IMR-90 (cell line): ENCODE measurements around the gene HLA-C. TPM values are rescaled to one million over a fixed set of nuclear protein-coding genes. Genes with fewer than 3 reads are reported as not detected.

ENCODE experiments used
- ATAC-seq: fragments of 200-7000 bp; cut with Tn5 transposase; 2 replicates; pipeline ENCODE4 v1.9.1; 2020; ENCODE audit warnings: low read depth, mild to moderate bottlenecking, moderate library complexity
- BruUV-seq: library from RNA; stranded (reverse); fragments of 400-500 nt; replicated peaks from 2 replicates; lab custom pipeline; 2021; lab: Mats Ljungman, UMichigan
- CTCF ChIA-PET: fragments of 300-600 bp; formaldehyde crosslinking; extraction: SDS; loops from one replicate; lab custom pipeline; 2021; ENCODE audit warnings: antibody characterized with exemption; lab: Yijun Ruan, JAX
- POLR2A ChIA-PET: fragments of 300-600 bp; sonication (Branson Sonifier 250); formaldehyde crosslinking; loops from one replicate; lab custom pipeline; 2022; ENCODE audit warnings: antibody characterized with exemption; ENCODE audit not compliant: unreplicated experiment; lab: Charles Lee
- DNase-seq: peaks from one replicate; pipeline ENCODE4 v3.0.0; 2013
- H2AFZ ChIP-seq: replicated peaks from 2 replicates; pipeline ENCODE3; 2013; ENCODE audit warnings: low read length, mild to moderate bottlenecking; ENCODE audit not compliant: poor library complexity
- H2AK5ac ChIP-seq: 2 replicates; pipeline ENCODE4 v1.6.1; 2013; ENCODE audit warnings: low read depth, low read length, inconsistent platforms
- H2AK9ac ChIP-seq: replicated peaks from 2 replicates; pipeline ENCODE3; 2013; ENCODE audit warnings: mild to moderate bottlenecking, low read depth, low read length, moderate library complexity; ENCODE audit not compliant: poor library complexity
- H2BK120ac ChIP-seq: 2 replicates; pipeline ENCODE4 v1.6.1; 2013; ENCODE audit warnings: low read depth, low read length, inconsistent platforms
- H2BK15ac ChIP-seq: 3 replicates; pipeline ENCODE4 v1.6.1; 2013; ENCODE audit warnings: low read depth, low read length, inconsistent platforms
- H2BK20ac ChIP-seq: 2 replicates; pipeline ENCODE4 v1.6.1; 2013; ENCODE audit warnings: low read depth, mild to moderate bottlenecking, inconsistent platforms, low read length, moderate library complexity
- H2BK5ac ChIP-seq: 2 replicates; pipeline ENCODE4 v1.6.1; 2013; ENCODE audit warnings: mild to moderate bottlenecking, low read depth, low read length, inconsistent platforms; ENCODE audit not compliant: poor library complexity, severe bottlenecking
- H3K14ac ChIP-seq: replicated peaks from 2 replicates; pipeline ENCODE4 v1.6.1; 2013; ENCODE audit warnings: low read depth, low read length, inconsistent platforms
- H3K18ac ChIP-seq: 2 replicates; pipeline ENCODE4 v1.6.1; 2013; ENCODE audit warnings: low read depth, low read length, control low read depth
- H3K23ac ChIP-seq: 2 replicates; pipeline ENCODE4 v1.6.1; 2013; ENCODE audit warnings: low read depth, low read length, inconsistent platforms
- H3K27ac ChIP-seq: 2 replicates; pipeline ENCODE4 v1.5.1; 2013; ENCODE audit warnings: mild to moderate bottlenecking, control low read depth, low read length; ENCODE audit not compliant: insufficient read depth
- H3K27me3 ChIP-seq: 2 replicates; pipeline ENCODE4 v1.6.1; 2013; ENCODE audit warnings: low read length; ENCODE audit not compliant: control insufficient read depth, insufficient read depth
- H3K36me3 ChIP-seq: 2 replicates; pipeline ENCODE4 v1.6.1; 2013; ENCODE audit warnings: low read length, mixed read lengths; ENCODE audit not compliant: control insufficient read depth, insufficient read depth
- H3K4ac ChIP-seq: 2 replicates; pipeline ENCODE4 v1.6.1; 2013; ENCODE audit warnings: low read depth, low read length, inconsistent platforms
- H3K4me1 ChIP-seq: 2 replicates; pipeline ENCODE4 v1.6.1; 2013; ENCODE audit warnings: low read length, mixed read lengths; ENCODE audit not compliant: control insufficient read depth, insufficient read depth
- H3K4me2 ChIP-seq: 2 replicates; pipeline ENCODE4 v1.6.1; 2013; ENCODE audit warnings: low read depth, mild to moderate bottlenecking, control low read depth, low read length, moderate library complexity
- H3K4me3 ChIP-seq: 2 replicates; pipeline ENCODE4 v1.5.1; 2013; ENCODE audit warnings: low read depth, mild to moderate bottlenecking, control low read depth, low read length, moderate library complexity; ENCODE audit not compliant: insufficient read depth
- H3K56ac ChIP-seq: 2 replicates; pipeline ENCODE4 v1.6.1; 2013; ENCODE audit warnings: low read length, inconsistent platforms; ENCODE audit not compliant: insufficient read depth; ENCODE audit errors: extremely low read depth
- H3K79me1 ChIP-seq, 2 experiments: 2 replicates each; pipeline ENCODE4 v1.6.1; 2013; ENCODE audit warnings: low read length in 2 of 2, inconsistent platforms in 1 of 2, low read depth in 1 of 2
- H3K9ac ChIP-seq: 2 replicates; pipeline ENCODE4 v1.6.1; 2013; ENCODE audit warnings: low read depth, low read length, control low read depth
- H3K9me1 ChIP-seq: 2 replicates; pipeline ENCODE4 v1.6.1; 2013; ENCODE audit warnings: low read length, inconsistent platforms; ENCODE audit not compliant: insufficient read depth
- H3K9me3 ChIP-seq: 2 replicates; pipeline ENCODE4 v1.6.1; 2013; ENCODE audit warnings: low read length; ENCODE audit not compliant: control insufficient read depth, insufficient read depth
- H4K20me1 ChIP-seq: 2 replicates; pipeline ENCODE4 v1.6.1; 2013; ENCODE audit warnings: low read length, inconsistent platforms; ENCODE audit not compliant: insufficient read depth
- H4K5ac ChIP-seq: 2 replicates; pipeline ENCODE4 v1.6.1; 2013; ENCODE audit warnings: mild to moderate bottlenecking, low read depth, low read length, control low read depth
- H4K8ac ChIP-seq, 2 experiments: 2 replicates each; pipeline ENCODE4 v1.6.1; 2013; ENCODE audit warnings: low read depth in 2 of 2, low read length in 2 of 2, control low read depth in 1 of 2, inconsistent platforms in 1 of 2
- H4K91ac ChIP-seq: 2 replicates; pipeline ENCODE4 v1.6.1; 2013; ENCODE audit warnings: low read depth, low read length, inconsistent platforms; ENCODE audit not compliant: insufficient read depth
- BHLHE40 ChIP-seq: fragments of 150-350 bp; IDR thresholded peaks from 2 replicates; pipeline ENCODE4 v1.6.1; 2016; ENCODE audit warnings: mild to moderate bottlenecking, low read depth, low read length
- CEBPB ChIP-seq: IDR thresholded peaks from 2 replicates; pipeline ENCODE4 v1.6.1; 2012; ENCODE audit warnings: low read depth, low read length, improper control_type of control experiment
- CHD1 ChIP-seq: IDR thresholded peaks from 2 replicates; pipeline ENCODE4 v1.6.1; 2012; ENCODE audit warnings: low read depth, low read length, improper control_type of control experiment
- CTCF ChIP-seq: conservative IDR thresholded peaks from 2 replicates; pipeline ENCODE4 v1.5.1; 2012; ENCODE audit warnings: mild to moderate bottlenecking, low read depth, low read length, improper control_type of control experiment
- FOS ChIP-seq: fragments of 150-350 bp; IDR thresholded peaks from 2 replicates; pipeline ENCODE4 v1.6.1; 2016; ENCODE audit warnings: low read depth, low read length
- MAFK ChIP-seq: IDR thresholded peaks from 2 replicates; pipeline ENCODE4 v1.6.1; 2012; ENCODE audit warnings: low read depth, low read length, improper control_type of control experiment
- MAZ ChIP-seq: IDR thresholded peaks from 2 replicates; pipeline ENCODE4 v1.6.1; 2012; ENCODE audit warnings: low read depth, mild to moderate bottlenecking, low read length, improper control_type of control experiment, moderate library complexity, borderline replicate concordance
- MXI1 ChIP-seq: IDR thresholded peaks from 2 replicates; pipeline ENCODE4 v1.6.1; 2012; ENCODE audit warnings: low read depth, mild to moderate bottlenecking, low read length, moderate library complexity, borderline replicate concordance
- NFE2L2 ChIP-seq: fragments of 150-350 bp; IDR thresholded peaks from 2 replicates; pipeline ENCODE4 v1.6.1; 2016; ENCODE audit warnings: low read depth, mild to moderate bottlenecking, low read length
- POLR2A ChIP-seq: IDR thresholded peaks from 2 replicates; pipeline ENCODE4 v1.6.1; 2012; ENCODE audit warnings: mild to moderate bottlenecking, low read depth, low read length
- RAD21 ChIP-seq: IDR thresholded peaks from 2 replicates; pipeline ENCODE4 v1.6.1; 2012; ENCODE audit warnings: low read length, improper control_type of control experiment
- RFX5 ChIP-seq: IDR thresholded peaks from 2 replicates; pipeline ENCODE4 v1.8.0; 2012; ENCODE audit warnings: low read depth, mild to moderate bottlenecking, low read length, moderate library complexity
- SMC3 ChIP-seq: fragments of 150-350 bp; IDR thresholded peaks from 2 replicates; pipeline ENCODE4 v1.6.1; 2016; ENCODE audit warnings: low read depth, mild to moderate bottlenecking, antibody characterized with exemption, low read length, moderate library complexity
- USF2 ChIP-seq: fragments of 150-350 bp; IDR thresholded peaks from 2 replicates; pipeline ENCODE4 v1.6.1; 2017; ENCODE audit warnings: mild to moderate bottlenecking, antibody characterized with exemption, low read length, low read depth
- WGBS, 2 experiments: methylation state at CpG; one replicate each; pipeline versions ENCODE4 v1.1.5 to v1.1.7; 2013; ENCODE audit warnings: missing lambda C conversion rate in 2 of 2; ENCODE audit not compliant: insufficient read length in 1 of 2; ENCODE audit errors: extremely low coverage in 2 of 2; 5-methylcytosine and 5-hydroxymethylcytosine counted together
- dilution Hi-C: fragments of 300-500 bp; cut with HindIII; formaldehyde crosslinking; loops from one replicate; pipeline ENCODE4 v1.14.3; 2018; ENCODE audit warnings: low sequenced_read_pairs; ENCODE audit not compliant: unreplicated experiment
- in situ Hi-C: fragments of 300-500 bp; cut with MboI; formaldehyde crosslinking; loops from 3 replicates; pipeline ENCODE4 v1.14.3; 2019; ENCODE audit warnings: low sequenced_read_pairs, inconsistent platforms, mixed read lengths
- intact Hi-C: fragments of 100-400 bp; cut with micrococcal nuclease; formaldehyde crosslinking; loops from 2 replicates; pipeline ENCODE4 v1.10.0; 2022
- polyA plus RNA-seq, 3 experiments: library from polyadenylated mRNA; depleted of rRNA; stranded (reverse); fragments of >200 nt; gene quantifications; 2 replicates each; pipeline ENCODE4 v1.2.3, GENCODE V29; 2012; ENCODE audit warnings: low replicate concordance in 1 of 3
- total RNA-seq: library from RNA; depleted of rRNA; stranded (reverse); fragments of >200 nt; gene quantifications from 2 replicates; pipeline ENCODE4 v1.2.3, GENCODE V29; 2012

HLA-C gene
- total and polyA plus RNA-seq, 2 of the 4 experiments (the other 2 are of a cell fraction) = 8.8 to 87.3 TPM

GRCh38 chr6:31309641-31310040 lies 37.7 kb upstream of the HLA-C start:
- Histone ChIP-seq H2BK15ac (no peak overlapping the region), H3K14ac (no peak overlapping the region), H4K20me1 (no peaks in the 10 kb centered on the region), H2AK9ac (no peak overlapping the region), H3K56ac (no peak overlapping the region), H3K4me2 (no peak overlapping the region), H3K4ac (no peak overlapping the region), H4K8ac (no peak overlapping the region), H2BK5ac (no peak overlapping the region), H2AFZ (no peak overlapping the region), H2AK5ac (no peak overlapping the region), H3K9me1 (no peaks in the 10 kb centered on the region), H2BK120ac (no peak overlapping the region), H3K4me1 (no peaks in the 10 kb centered on the region), H2BK20ac (no peak overlapping the region), H3K79me1 (no peaks in the 10 kb centered on the region), H3K9me3 (peaks cover 3% of the 10 kb centered on the region; the same call in 1 of the 2 replicates), H3K36me3 (no peaks in the 10 kb centered on the region), H3K9ac (no peak overlapping the region), H3K27ac (no peak overlapping the region), H3K23ac (no peak overlapping the region), H4K5ac (no peak overlapping the region), H3K4me3 (no peak overlapping the region), H3K18ac (no peak overlapping the region), H4K91ac (no peak overlapping the region), H3K27me3 (peaks cover 52% of the 10 kb centered on the region)
- no peak for TF ChIP-seq CHD1
- TF ChIP-seq FOS = no peak
- TF ChIP-seq RFX5 = no peak
- TF ChIP-seq POLR2A = no peak
- TF ChIP-seq CTCF = no peak
- TF ChIP-seq USF2 = no peak
- no peak for TF ChIP-seq MAFK
- no peak for TF ChIP-seq NFE2L2
- no peak for TF ChIP-seq BHLHE40
- TF ChIP-seq SMC3 = no peak
- no peak for TF ChIP-seq MXI1
- no peak for TF ChIP-seq RAD21
- no peak for TF ChIP-seq CEBPB
- TF ChIP-seq MAZ = no peak
- intact Hi-C loops (no loop called here), in situ Hi-C loops (no loop called here), dilution Hi-C loops (no loop called here)
- ATAC-seq = no peak
- CTCF ChIA-PET = no interaction called here
- no CpG with 5 or more reads among the region's 2 CpGs for WGBS, 2 experiments
- POLR2A ChIA-PET = no interaction called here
- no peak for DNase-seq
- BruUV-seq = no TSS peak
